Kidney (tissue), 14 donors: ENCODE data around the gene PSMB11. TPM values are rescaled to one million over a fixed set of nuclear protein-coding genes. Genes with fewer than 3 reads are reported as not detected.

ENCODE experiments used
- DNase-seq, 5 donors: peaks; one replicate each; pipeline ENCODE4 v3.0.0-alpha.2; 2013 to 2020
- FAIRE-seq: peaks from 2 replicates; lab custom pipeline; 2012; peaks lifted over from hg19 to GRCh38; lab: Jason Lieb, UNC
- H3K27ac ChIP-seq, 2 donors: one replicate each; pipeline ENCODE4 v1.7.0; 2013; ENCODE audit warnings: low read depth in 2 of 2, low read length in 2 of 2, inconsistent platforms in 1 of 2
- H3K27me3 ChIP-seq: one replicate; pipeline ENCODE4 v1.7.1; 2013; ENCODE audit warnings: low read length, inconsistent platforms; ENCODE audit not compliant: control insufficient read depth, insufficient read depth
- H3K36me3 ChIP-seq, 3 donors: one replicate each; pipeline versions ENCODE4 v1.7.0 to v1.7.1; 2013; ENCODE audit warnings: low read length in 3 of 3, control low read depth in 1 of 3, inconsistent platforms in 1 of 3; ENCODE audit not compliant: insufficient read depth in 3 of 3, control insufficient read depth in 2 of 3
- H3K4me1 ChIP-seq, 3 donors: one replicate each; pipeline versions ENCODE4 v1.7.0 to v1.7.1; 2013; ENCODE audit warnings: low read length in 3 of 3, inconsistent platforms in 1 of 3, low read depth in 1 of 3; ENCODE audit not compliant: control insufficient read depth in 2 of 3, insufficient read depth in 2 of 3
- H3K4me3 ChIP-seq, 3 donors: one replicate each; pipeline versions ENCODE4 v1.7.0 to v1.8.1; 2013; ENCODE audit warnings: low read length in 3 of 3, control low read depth in 1 of 3, inconsistent platforms in 1 of 3
- H3K9ac ChIP-seq, 3 donors: one replicate each; pipeline versions ENCODE4 v1.7.0 to v1.7.1; 2013; ENCODE audit warnings: low read length in 3 of 3, control low read depth in 1 of 3, inconsistent platforms in 1 of 3
- H3K9me3 ChIP-seq, 3 donors: one replicate each; pipeline versions ENCODE4 v1.7.0 to v1.7.1; 2013; ENCODE audit warnings: low read length in 3 of 3, control low read depth in 1 of 3, inconsistent platforms in 1 of 3; ENCODE audit not compliant: control insufficient read depth in 2 of 3, insufficient read depth in 1 of 3
- intact Hi-C: fragments of 100-400 bp; cut with DNase I; formaldehyde crosslinking; loops from one replicate; pipeline ENCODE4 v1.11.1; 2022
- polyA plus RNA-seq: library from polyadenylated mRNA; stranded (reverse); fragments of 350-450 nt; fragmentation: Illumina TruSeq; extraction: RNeasy Lipid Tissue Mini Kit (QIAGEN cat#74804); gene quantifications from one replicate; pipeline ENCODE4 v1.2.3, GENCODE V29; 2014; ENCODE audit warnings: low read depth, low replicate concordance; ENCODE audit not compliant: insufficient read depth
- total RNA-seq: library from RNA; stranded (reverse); fragmentation: NEBNext Ultra II Directional; extraction: Animal tissue kit (Norgen Biotek cat#: 25700); gene quantifications from one replicate; pipeline ENCODE4 v1.2.1, GENCODE V29; 2021
- TF ChIP-seq, protein P1 (sequence below): IDR thresholded peaks from 3 replicates; pipeline ENCODE4 v1.5.1; 2012; ENCODE audit warnings: mild to moderate bottlenecking, moderate library complexity, borderline replicate concordance; ENCODE audit not compliant: insufficient read depth; ENCODE audit errors: extremely low read depth
- donor health status: control.
- donor health status: control.
- donor health status: control.
- donor health status: control.
- donor health status: control.
- donor health status: DM: yes; HTN: yes; CAD: no.
- donor health status: Normal renal cell carcinoma (clear cell type).

PSMB11 gene
- total and polyA plus RNA-seq, 2 donors from 2014 or later, result not detected

GRCh38 chr14:23056956-23057756 is 15.1 kb downstream of the PSMB11 start, which contains the start of gene CDH24:
Gene CDH24, minus strand, starts transcription at chr14:23057520. Its CDS starts 1,787 bp downstream, at chr14:23055733.
- Histone ChIP-seq H3K4me1 (peaks cover 0 to 11% (median 6%) of the 10 kb centered on the region in 3 donors), H3K27ac (peak within 1 kb of the TSS in 1 of 2 donors; percentile 41), H3K4me3 (peak within 1 kb of the TSS; percentile 56 to 85 (median 71)), H3K27me3 (no peaks in the 10 kb centered on the region), H3K36me3 (peaks cover 8 to 24% (median 17%) of the 10 kb centered on the region in 3 donors), H3K9me3 (no peaks in the 10 kb centered on the region), H3K9ac (peak within 1 kb of the TSS; percentile 19 to 62 (median 41))
- FAIRE-seq, result no peak
- TF ChIP-seq, protein P1, sequence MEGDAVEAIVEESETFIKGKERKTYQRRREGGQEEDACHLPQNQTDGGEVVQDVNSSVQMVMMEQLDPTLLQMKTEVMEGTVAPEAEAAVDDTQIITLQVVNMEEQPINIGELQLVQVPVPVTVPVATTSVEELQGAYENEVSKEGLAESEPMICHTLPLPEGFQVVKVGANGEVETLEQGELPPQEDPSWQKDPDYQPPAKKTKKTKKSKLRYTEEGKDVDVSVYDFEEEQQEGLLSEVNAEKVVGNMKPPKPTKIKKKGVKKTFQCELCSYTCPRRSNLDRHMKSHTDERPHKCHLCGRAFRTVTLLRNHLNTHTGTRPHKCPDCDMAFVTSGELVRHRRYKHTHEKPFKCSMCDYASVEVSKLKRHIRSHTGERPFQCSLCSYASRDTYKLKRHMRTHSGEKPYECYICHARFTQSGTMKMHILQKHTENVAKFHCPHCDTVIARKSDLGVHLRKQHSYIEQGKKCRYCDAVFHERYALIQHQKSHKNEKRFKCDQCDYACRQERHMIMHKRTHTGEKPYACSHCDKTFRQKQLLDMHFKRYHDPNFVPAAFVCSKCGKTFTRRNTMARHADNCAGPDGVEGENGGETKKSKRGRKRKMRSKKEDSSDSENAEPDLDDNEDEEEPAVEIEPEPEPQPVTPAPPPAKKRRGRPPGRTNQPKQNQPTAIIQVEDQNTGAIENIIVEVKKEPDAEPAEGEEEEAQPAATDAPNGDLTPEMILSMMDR, result no peak
- intact Hi-C loops, result loop anchor here (5.0 kb wide), 1 partner anchor 70 kb away; no protein-coding TSS in a partner anchor
- DNase-seq, result peak; percentile 80 to 94 (median 88)

DNA sequence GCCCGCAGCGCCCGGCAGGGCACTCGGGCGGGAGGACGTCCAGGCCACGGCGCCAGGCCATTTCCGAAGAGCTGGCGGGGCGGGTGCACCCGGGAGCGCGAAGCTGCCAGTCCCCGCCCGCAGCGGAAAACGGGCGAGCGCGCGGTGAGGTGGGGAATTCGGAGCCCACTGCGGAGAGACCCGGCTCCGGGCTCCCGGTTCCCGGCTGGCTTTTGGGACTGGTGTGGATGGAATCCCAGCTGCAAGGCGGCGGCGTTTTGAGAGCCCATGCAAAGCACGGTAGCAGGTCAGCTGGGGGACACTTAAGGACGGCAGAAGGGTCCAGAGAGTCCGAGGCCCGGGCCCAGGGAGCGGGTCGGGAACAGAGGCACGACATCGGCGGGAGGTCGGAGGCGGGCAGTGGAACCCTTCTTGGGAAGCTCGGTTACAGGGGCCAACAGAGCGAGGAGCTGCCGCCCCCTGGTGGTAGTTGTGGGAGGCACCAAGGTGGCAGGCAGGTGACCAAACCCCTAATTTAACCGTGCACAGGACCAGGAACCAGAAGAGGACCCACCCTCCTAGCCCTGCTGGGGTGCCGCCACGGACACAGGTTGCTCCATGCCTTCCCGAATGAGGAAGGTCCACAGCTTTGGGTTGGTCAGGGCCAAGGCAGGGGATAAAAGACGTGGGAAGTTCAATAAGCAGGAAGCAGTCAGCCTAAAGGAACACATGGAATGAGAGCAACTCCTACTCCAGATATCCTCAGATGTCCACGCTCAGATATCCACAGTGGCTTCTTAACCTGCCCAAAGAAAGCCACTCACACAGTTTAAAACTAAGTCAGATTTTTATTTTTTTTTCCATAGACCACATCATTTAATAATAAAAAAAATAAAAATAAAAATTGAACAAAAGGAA is 16.0 kb downstream of the PSMB11 start:
- Histone ChIP-seq H3K9me3 (no peaks in the 10 kb centered on the region), H3K9ac (peak overlapping the region in 1 of 3 donors; percentile 18), H3K4me3 (peak overlapping the region; percentile 36 to 71 (median 56)), H3K27ac (peak overlapping the region in 1 of 2 donors; percentile 41), H3K4me1 (peaks cover 0 to 13% (median 8%) of the 10 kb centered on the region in 3 donors), H3K27me3 (no peaks in the 10 kb centered on the region), H3K36me3 (peaks cover 15 to 33% (median 25%) of the 10 kb centered on the region in 3 donors)
- TF ChIP-seq, protein P1, result peak; percentile 92
- intact Hi-C loops, result loop anchor here (5.0 kb wide), 1 partner anchor 71 kb away; no protein-coding TSS in a partner anchor
- DNase-seq (peak; percentile 94 to 96 (median 96)), FAIRE-seq (no peak)

DNA sequence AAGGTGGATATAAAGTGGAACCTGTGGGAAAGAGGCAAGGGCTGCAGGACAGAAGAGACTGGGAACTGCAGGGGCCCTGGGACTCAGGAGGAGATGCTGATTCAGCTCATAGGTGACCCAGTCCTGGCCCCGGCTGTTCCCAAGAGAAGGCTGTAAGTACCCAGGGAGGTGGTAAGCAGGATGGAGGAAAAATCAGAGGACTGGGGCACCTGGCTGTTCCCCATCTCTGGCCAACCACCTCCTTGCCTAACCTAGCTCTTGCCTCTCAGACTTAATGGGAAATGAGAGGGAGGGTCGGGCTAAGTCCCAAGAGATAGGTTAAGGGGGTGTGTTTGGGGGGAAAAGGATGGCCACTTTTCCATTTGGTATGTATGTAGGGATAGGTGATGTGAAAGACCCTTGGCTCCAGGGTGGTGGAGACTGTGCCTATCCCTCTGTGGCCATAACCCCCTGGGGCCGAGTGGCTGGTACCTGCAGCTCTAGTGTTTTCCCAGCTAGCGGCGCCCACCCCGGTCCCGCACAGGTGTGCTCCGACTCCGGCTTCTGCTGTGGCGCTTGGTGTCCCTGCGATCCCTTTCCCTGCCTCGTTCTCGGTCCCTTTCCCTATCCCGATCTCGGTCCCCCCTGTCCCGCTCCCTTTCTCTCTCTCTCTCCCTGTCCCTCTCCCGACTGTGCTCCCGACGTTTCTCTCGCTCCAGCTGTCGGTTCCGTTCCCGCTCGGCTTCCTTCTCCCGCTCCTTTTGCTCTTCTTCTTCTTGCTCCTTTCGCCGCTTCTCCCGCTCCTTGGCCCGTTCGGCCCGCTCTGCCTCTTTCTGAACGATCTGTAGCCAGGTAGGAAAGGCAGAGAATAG is 16.9 kb downstream of the PSMB11 start:
- TF ChIP-seq, protein P1, result no peak
- H3K36me3 ChIP-seq, result peaks cover 23 to 41% (median 33%) of the 10 kb centered on the region in 3 donors
- H3K27me3 ChIP-seq, result no peaks in the 10 kb centered on the region
- H3K27ac ChIP-seq, result no peak overlapping the region
- H3K4me1 ChIP-seq, result peaks cover 0 to 13% (median 8%) of the 10 kb centered on the region in 3 donors
- no peak overlapping the region for H3K4me3 ChIP-seq
- DNase-seq, result no peak
- H3K9me3 ChIP-seq, result no peaks in the 10 kb centered on the region
- intact Hi-C loops, result loop anchor here (5.0 kb wide), 1 partner anchor 72 kb away; no protein-coding TSS in a partner anchor
- FAIRE-seq, result no peak
- H3K9ac ChIP-seq, result no peak overlapping the region
